ENCODE data around the gene SCN2B.

The SCN2B gene

GRCh38 chr11:118175993-118176777, at the start of gene SCN2B:
TSS of gene SCN2B (minus strand) at chr11:118176639. CDS start at chr11:118176431, 208 bp downstream.
- H3K4me3 ChIP-seq (ENCODE audit: low read length), result no peak within 1 kb of the TSS
- peaks cover 49% of the 10 kb centered on the region for H3K27me3 ChIP-seq (replicated peaks; ENCODE audit: control insufficient read depth, insufficient read depth, low read length)
- no peaks in the 10 kb centered on the region for H3K4me1 ChIP-seq (ENCODE audit: control insufficient read depth, insufficient read depth, low read length)
- H3K36me3 ChIP-seq (ENCODE audit: control insufficient read depth, insufficient read depth, low read length, severe bottlenecking), result no peaks in the 10 kb centered on the region
- no peak for DNase-seq (ENCODE audit: low read depth)
- no peaks in the 10 kb centered on the region for H3K9me3 ChIP-seq (ENCODE audit: control insufficient read depth, low read length)
- H3K9ac ChIP-seq (ENCODE audit: low read length), result no peak within 1 kb of the TSS

GRCh38 chr11:118224511-118225188, 48.2 kb upstream of the SCN2B start, which contains the start of gene JAML:
TSS of gene JAML (minus strand) at chr11:118225011. CDS start at chr11:118214866, 10,145 bp downstream.
- Histone ChIP-seq H3K27me3 (replicated peaks; ENCODE audit: control insufficient read depth, insufficient read depth, low read length) (peaks cover 29% of the 10 kb centered on the region), H3K4me3 (ENCODE audit: low read length) (no peak within 1 kb of the TSS), H3K4me1 (ENCODE audit: control insufficient read depth, insufficient read depth, low read length) (peaks cover 13% of the 10 kb centered on the region), H3K9ac (ENCODE audit: low read length) (no peak within 1 kb of the TSS), H3K36me3 (ENCODE audit: control insufficient read depth, insufficient read depth, low read length, severe bottlenecking) (no peaks in the 10 kb centered on the region), H3K9me3 (ENCODE audit: control insufficient read depth, low read length) (no peaks in the 10 kb centered on the region)
- DNase-seq (ENCODE audit: low read depth), result no peak

GRCh38 chr11:118223992-118224391, 47.6 kb upstream of the SCN2B start:
- H3K9me3 ChIP-seq (ENCODE audit: control insufficient read depth, low read length), result no peaks in the 10 kb centered on the region
- peaks cover 13% of the 10 kb centered on the region for H3K4me1 ChIP-seq (ENCODE audit: control insufficient read depth, insufficient read depth, low read length)
- peaks cover 34% of the 10 kb centered on the region for H3K27me3 ChIP-seq (replicated peaks; ENCODE audit: control insufficient read depth, insufficient read depth, low read length)
- H3K9ac ChIP-seq (ENCODE audit: low read length), result no peak overlapping the region
- DNase-seq (ENCODE audit: low read depth), result no peak
- H3K4me3 ChIP-seq (ENCODE audit: low read length), result no peak overlapping the region
- H3K36me3 ChIP-seq (ENCODE audit: control insufficient read depth, insufficient read depth, low read length, severe bottlenecking), result no peaks in the 10 kb centered on the region

GRCh38 chr11:118223570-118223969, 47.1 kb upstream of the SCN2B start:
- Histone ChIP-seq H3K9me3 (ENCODE audit: control insufficient read depth, low read length) (no peaks in the 10 kb centered on the region), H3K36me3 (ENCODE audit: control insufficient read depth, insufficient read depth, low read length, severe bottlenecking) (no peaks in the 10 kb centered on the region), H3K4me3 (ENCODE audit: low read length) (no peak overlapping the region), H3K9ac (ENCODE audit: low read length) (no peak overlapping the region), H3K27me3 (replicated peaks; ENCODE audit: control insufficient read depth, insufficient read depth, low read length) (peaks cover 34% of the 10 kb centered on the region), H3K4me1 (ENCODE audit: control insufficient read depth, insufficient read depth, low read length) (peaks cover 13% of the 10 kb centered on the region)
- DNase-seq (ENCODE audit: low read depth), result no peak

GRCh38 chr11:118222437-118222836, 46.0 kb upstream of the SCN2B start:
- Histone ChIP-seq H3K4me1 (ENCODE audit: control insufficient read depth, insufficient read depth, low read length) (peaks cover 13% of the 10 kb centered on the region), H3K9me3 (ENCODE audit: control insufficient read depth, low read length) (no peaks in the 10 kb centered on the region), H3K9ac (ENCODE audit: low read length) (no peak overlapping the region), H3K36me3 (ENCODE audit: control insufficient read depth, insufficient read depth, low read length, severe bottlenecking) (no peaks in the 10 kb centered on the region), H3K27me3 (replicated peaks; ENCODE audit: control insufficient read depth, insufficient read depth, low read length) (peaks cover 34% of the 10 kb centered on the region), H3K4me3 (ENCODE audit: low read length) (no peak overlapping the region)
- no peak for DNase-seq (ENCODE audit: low read depth)

- Histone ChIP-seq H3K27me3 (replicated peaks; ENCODE audit: control insufficient read depth, insufficient read depth, low read length) (peaks cover 42% of the 10 kb centered on the region), H3K4me3 (ENCODE audit: low read length) (no peak overlapping the region), H3K4me1 (ENCODE audit: control insufficient read depth, insufficient read depth, low read length) (peaks cover 7% of the 10 kb centered on the region), H3K9me3 (ENCODE audit: control insufficient read depth, low read length) (no peaks in the 10 kb centered on the region), H3K9ac (ENCODE audit: low read length) (no peak overlapping the region), H3K36me3 (ENCODE audit: control insufficient read depth, insufficient read depth, low read length, severe bottlenecking) (no peaks in the 10 kb centered on the region)
- no peak for DNase-seq (ENCODE audit: low read depth)
These were observed 45.0 kb upstream of the SCN2B start for GRCh38 chr11:118221419-118221818.

- Histone ChIP-seq H3K9me3 (ENCODE audit: control insufficient read depth, low read length) (no peaks in the 10 kb centered on the region), H3K4me1 (ENCODE audit: control insufficient read depth, insufficient read depth, low read length) (peaks cover 7% of the 10 kb centered on the region), H3K27me3 (replicated peaks; ENCODE audit: control insufficient read depth, insufficient read depth, low read length) (peaks cover 55% of the 10 kb centered on the region), H3K9ac (ENCODE audit: low read length) (no peak overlapping the region), H3K4me3 (ENCODE audit: low read length) (no peak overlapping the region), H3K36me3 (ENCODE audit: control insufficient read depth, insufficient read depth, low read length, severe bottlenecking) (no peaks in the 10 kb centered on the region)
- DNase-seq (ENCODE audit: low read depth), result no peak
These were observed 43.3 kb upstream of the SCN2B start for GRCh38 chr11:118219732-118220131.

GRCh38 chr11:118219244-118219643, 42.8 kb upstream of the SCN2B start:
- DNase-seq (ENCODE audit: low read depth), result no peak
- H3K36me3 ChIP-seq (ENCODE audit: control insufficient read depth, insufficient read depth, low read length, severe bottlenecking), result no peaks in the 10 kb centered on the region
- no peak overlapping the region for H3K9ac ChIP-seq (ENCODE audit: low read length)
- peaks cover 6% of the 10 kb centered on the region for H3K4me1 ChIP-seq (ENCODE audit: control insufficient read depth, insufficient read depth, low read length)
- peaks cover 60% of the 10 kb centered on the region for H3K27me3 ChIP-seq (replicated peaks; ENCODE audit: control insufficient read depth, insufficient read depth, low read length)
- H3K4me3 ChIP-seq (ENCODE audit: low read length), result no peak overlapping the region
- no peaks in the 10 kb centered on the region for H3K9me3 ChIP-seq (ENCODE audit: control insufficient read depth, low read length)

- DNase-seq (ENCODE audit: low read depth), result no peak
- Histone ChIP-seq H3K4me3 (ENCODE audit: low read length) (no peak overlapping the region), H3K9ac (ENCODE audit: low read length) (no peak overlapping the region), H3K27me3 (replicated peaks; ENCODE audit: control insufficient read depth, insufficient read depth, low read length) (peaks cover 65% of the 10 kb centered on the region), H3K4me1 (ENCODE audit: control insufficient read depth, insufficient read depth, low read length) (no peaks in the 10 kb centered on the region), H3K36me3 (ENCODE audit: control insufficient read depth, insufficient read depth, low read length, severe bottlenecking) (no peaks in the 10 kb centered on the region), H3K9me3 (ENCODE audit: control insufficient read depth, low read length) (no peaks in the 10 kb centered on the region)
These were observed 41.1 kb upstream of the SCN2B start for GRCh38 chr11:118217575-118217974.

- H3K9ac ChIP-seq (ENCODE audit: low read length), result no peak overlapping the region
- H3K4me1 ChIP-seq (ENCODE audit: control insufficient read depth, insufficient read depth, low read length), result no peaks in the 10 kb centered on the region
- H3K4me3 ChIP-seq (ENCODE audit: low read length), result no peak overlapping the region
- H3K36me3 ChIP-seq (ENCODE audit: control insufficient read depth, insufficient read depth, low read length, severe bottlenecking), result no peaks in the 10 kb centered on the region
- H3K27me3 ChIP-seq (replicated peaks; ENCODE audit: control insufficient read depth, insufficient read depth, low read length), result peaks cover 72% of the 10 kb centered on the region
- H3K9me3 ChIP-seq (ENCODE audit: control insufficient read depth, low read length), result no peaks in the 10 kb centered on the region
- DNase-seq (ENCODE audit: low read depth), result no peak
These were observed 40.4 kb upstream of the SCN2B start for GRCh38 chr11:118216621-118217481.

GRCh38 chr11:118215765-118216164, 39.3 kb upstream of the SCN2B start:
- H3K27me3 ChIP-seq (replicated peaks; ENCODE audit: control insufficient read depth, insufficient read depth, low read length), result peaks cover 64% of the 10 kb centered on the region
- no peak overlapping the region for H3K4me3 ChIP-seq (ENCODE audit: low read length)
- no peaks in the 10 kb centered on the region for H3K9me3 ChIP-seq (ENCODE audit: control insufficient read depth, low read length)
- peaks cover 6% of the 10 kb centered on the region for H3K4me1 ChIP-seq (ENCODE audit: control insufficient read depth, insufficient read depth, low read length)
- H3K36me3 ChIP-seq (ENCODE audit: control insufficient read depth, insufficient read depth, low read length, severe bottlenecking), result no peaks in the 10 kb centered on the region
- no peak overlapping the region for H3K9ac ChIP-seq (ENCODE audit: low read length)
- DNase-seq (ENCODE audit: low read depth), result no peak
